WTC11 (cell line): ENCODE results near the gene SOX6. TPM values are rescaled to one million over a fixed set of nuclear protein-coding genes. Genes with fewer than 3 reads are reported as not detected.

Experiments
- ATAC-seq: fragments of 200-7000 bp; cut with Tn5 transposase; 2 replicates; pipeline ENCODE4 v1.10.0; 2021; ENCODE audit warnings: mild to moderate bottlenecking, moderate library complexity
- CTCF ChIA-PET: fragments of 300-600 bp; sonication (Branson Sonifier 250); formaldehyde crosslinking; loops from one replicate; lab custom pipeline; 2021; ENCODE audit warnings: antibody characterized with exemption; lab: Charles Lee
- POLR2A ChIA-PET: fragments of 350-600 bp; sonication (Branson Sonifier 250); formaldehyde crosslinking; loops from one replicate; lab custom pipeline; 2021; ENCODE audit warnings: antibody characterized with exemption; lab: Charles Lee
- DNase-seq: peaks from one replicate; pipeline ENCODE4 v3.0.0; 2021; ENCODE audit warnings: low spot score
- H3K27ac Mint-ChIP-seq: 2 replicates; pipeline ENCODE4 v1.8.0; 2021; ENCODE audit warnings: mixed read lengths
- H3K27me3 Mint-ChIP-seq: 2 replicates; pipeline ENCODE4 v1.8.0; 2021; ENCODE audit warnings: low read depth, mild to moderate bottlenecking, moderate library complexity, mixed read lengths
- H3K36me3 Mint-ChIP-seq: 2 replicates; pipeline ENCODE4 v1.8.0; 2021; ENCODE audit warnings: mixed read lengths
- H3K4me1 Mint-ChIP-seq: 2 replicates; pipeline ENCODE4 v1.8.0; 2022; ENCODE audit warnings: mixed read lengths
- H3K4me3 Mint-ChIP-seq: 2 replicates; pipeline ENCODE4 v1.8.0; 2021; ENCODE audit warnings: mild to moderate bottlenecking, moderate library complexity, mixed read lengths
- H3K9me3 Mint-ChIP-seq: 2 replicates; pipeline ENCODE4 v1.8.0; 2021; ENCODE audit warnings: mixed read lengths
- AR ChIP-seq: fragments of 250-450 bp; sonication (Bioruptor Pico); IDR thresholded peaks from 2 replicates; pipeline ENCODE4 v1.9.0; 2021; ENCODE audit warnings: mild to moderate bottlenecking
- ARID4B ChIP-seq: sonication (generic); formaldehyde crosslinking; IDR thresholded peaks from 2 replicates; pipeline ENCODE4 v1.8.0; 2023; ENCODE audit warnings: missing genetic modification reagents, mild to moderate bottlenecking, borderline replicate concordance
- ATF1 ChIP-seq: sonication (generic); formaldehyde crosslinking; IDR thresholded peaks from 2 replicates; pipeline ENCODE4 v1.8.1; 2023; ENCODE audit warnings: mild to moderate bottlenecking, moderate library complexity, missing genetic modification reagents
- CBFB ChIP-seq: sonication (generic); formaldehyde crosslinking; IDR thresholded peaks from 2 replicates; pipeline ENCODE4 v1.8.1; 2022; ENCODE audit warnings: mild to moderate bottlenecking, low read depth, missing genetic modification reagents
- CREM ChIP-seq: sonication (generic); formaldehyde crosslinking; IDR thresholded peaks from 2 replicates; pipeline ENCODE4 v1.8.1; 2022; ENCODE audit warnings: mild to moderate bottlenecking, missing genetic modification reagents, moderate library complexity
- ETV6 ChIP-seq: sonication (generic); formaldehyde crosslinking; IDR thresholded peaks from 2 replicates; pipeline ENCODE4 v1.8.1; 2022; ENCODE audit warnings: mild to moderate bottlenecking, missing genetic modification reagents
- FOXJ3 ChIP-seq: sonication (generic); formaldehyde crosslinking; IDR thresholded peaks from 2 replicates; pipeline ENCODE4 v1.9.0; 2021; ENCODE audit warnings: missing genetic modification reagents, mild to moderate bottlenecking, borderline replicate concordance
- FOXK1 ChIP-seq: sonication (generic); formaldehyde crosslinking; IDR thresholded peaks from 2 replicates; pipeline ENCODE4 v1.8.0; 2022; ENCODE audit warnings: mild to moderate bottlenecking, moderate library complexity, missing genetic modification reagents
- GRHL2 ChIP-seq: fragments of 250-450 bp; sonication (Bioruptor Pico); IDR thresholded peaks from 2 replicates; pipeline ENCODE4 v1.8.0; 2022; ENCODE audit warnings: mild to moderate bottlenecking, moderate library complexity; ENCODE audit not compliant: insufficient replicate concordance, severe bottlenecking
- JUN ChIP-seq: sonication (generic); formaldehyde crosslinking; IDR thresholded peaks from 2 replicates; pipeline ENCODE4 v1.8.0; 2023; ENCODE audit warnings: mild to moderate bottlenecking, missing genetic modification reagents
- MLX ChIP-seq: sonication (generic); formaldehyde crosslinking; IDR thresholded peaks from 2 replicates; pipeline ENCODE4 v1.8.1; 2023; ENCODE audit warnings: mild to moderate bottlenecking, missing genetic modification reagents, moderate library complexity
- MYBL2 ChIP-seq: sonication (generic); formaldehyde crosslinking; IDR thresholded peaks from 2 replicates; pipeline ENCODE4 v1.8.1; 2023; ENCODE audit warnings: mild to moderate bottlenecking, moderate library complexity, missing genetic modification reagents
- NR2C2 ChIP-seq: sonication (generic); formaldehyde crosslinking; IDR thresholded peaks from 2 replicates; pipeline ENCODE4 v1.8.0; 2022; ENCODE audit warnings: mild to moderate bottlenecking, missing genetic modification reagents
- PRDM15 ChIP-seq: sonication (generic); formaldehyde crosslinking; IDR thresholded peaks from 2 replicates; pipeline ENCODE4 v1.8.0; 2022; ENCODE audit warnings: missing genetic modification reagents
- SMAD3 ChIP-seq: sonication (generic); formaldehyde crosslinking; IDR thresholded peaks from 2 replicates; pipeline ENCODE4 v1.8.0; 2022; ENCODE audit warnings: missing genetic modification reagents, mild to moderate bottlenecking, borderline replicate concordance
- SMAD4 ChIP-seq: sonication (generic); formaldehyde crosslinking; IDR thresholded peaks from 2 replicates; pipeline ENCODE4 v1.8.0; 2022; ENCODE audit warnings: mild to moderate bottlenecking, missing genetic modification reagents
- SP1 ChIP-seq: sonication (generic); formaldehyde crosslinking; conservative IDR thresholded peaks from 2 replicates; pipeline ENCODE4 v1.8.1; 2022; ENCODE audit warnings: missing genetic modification reagents
- ZNF219 ChIP-seq: sonication (generic); formaldehyde crosslinking; IDR thresholded peaks from 2 replicates; pipeline ENCODE4 v1.8.0; 2023; ENCODE audit warnings: missing genetic modification reagents, mild to moderate bottlenecking, borderline replicate concordance
- ZNF281 ChIP-seq: sonication (generic); formaldehyde crosslinking; IDR thresholded peaks from 2 replicates; pipeline ENCODE4 v1.8.0; 2023; ENCODE audit warnings: mild to moderate bottlenecking, missing genetic modification reagents
- ZNF317 ChIP-seq: sonication (generic); formaldehyde crosslinking; IDR thresholded peaks from 2 replicates; pipeline ENCODE4 v1.8.1; 2023; ENCODE audit warnings: low read depth, mild to moderate bottlenecking, moderate library complexity, missing genetic modification reagents, borderline replicate concordance
- ZNF416 ChIP-seq: fragments of 250-450 bp; sonication (Bioruptor Pico); IDR thresholded peaks from 2 replicates; pipeline ENCODE4 v1.9.0; 2021; ENCODE audit warnings: mild to moderate bottlenecking, inconsistent platforms
- ZNF425 ChIP-seq: fragments of 250-450 bp; sonication (Bioruptor Pico); conservative IDR thresholded peaks from 2 replicates; pipeline ENCODE4 v1.9.0; 2021; ENCODE audit warnings: mild to moderate bottlenecking
- total RNA-seq: library from RNA; stranded (reverse); gene quantifications from 3 replicates; pipeline ENCODE4 v1.2.3, GENCODE V29; 2021

SOX6 gene
- total RNA-seq, 1 experiment from 2014 or later, result 0.13 TPM

GRCh38 chr11:15926071-15926470 lies 430.3 kb downstream of the SOX6 start (continued):
- TF ChIP-seq ZNF317 (CRISPR knock-in tag) (no peak), ZNF425 (CRISPR knock-in tag) (no peak), FOXJ3 (no peak), PRDM15 (CRISPR knock-in tag) (no peak), CREM (CRISPR knock-in tag) (no peak), CBFB (CRISPR knock-in tag) (no peak), SMAD4 (CRISPR knock-in tag) (no peak), SP1 (no peak), ZNF416 (CRISPR knock-in tag) (no peak), MLX (CRISPR knock-in tag) (no peak), JUN (CRISPR knock-in tag) (no peak), GRHL2 (CRISPR knock-in tag) (no peak), FOXK1 (no peak), MYBL2 (CRISPR knock-in tag) (no peak), SMAD3 (no peak)

- DNase-seq, result no peak
- no peak overlapping the region for H3K4me3 Mint-ChIP-seq
- no peak overlapping the region for H3K27ac Mint-ChIP-seq
- POLR2A ChIA-PET, result no interaction called here
- ATAC-seq, result peak; percentile 73
- no peaks in the 10 kb centered on the region for H3K36me3 Mint-ChIP-seq
- H3K4me1 Mint-ChIP-seq, result no peaks in the 10 kb centered on the region
- H3K9me3 Mint-ChIP-seq, result no peaks in the 10 kb centered on the region
- no peaks in the 10 kb centered on the region for H3K27me3 Mint-ChIP-seq
- CTCF ChIA-PET, result interaction anchor here (0.7 to 2.4 kb wide), 16 partner anchors 10 to 647 kb away, joined by 3 to 14 read pairs (median 4); no protein-coding TSS in a partner anchor
- TF ChIP-seq ATF1 (CRISPR knock-in tag), result no peak
- TF ChIP-seq ZNF281 (CRISPR knock-in tag), result no peak
- TF ChIP-seq CREM (CRISPR knock-in tag), result no peak
- TF ChIP-seq ARID4B, result no peak
- TF ChIP-seq AR (CRISPR knock-in tag), result no peak
- no peak for TF ChIP-seq ZNF219 (CRISPR knock-in tag)
- no peak for TF ChIP-seq NR2C2
- TF ChIP-seq ETV6 (CRISPR knock-in tag), result no peak
Measured at GRCh38 chr11:15923183-15923582, 433.2 kb downstream of the SOX6 start.
